ENCODE results near the gene CACNA1S. TPM values are rescaled to one million over a fixed set of nuclear protein-coding genes. Genes with fewer than 3 reads are reported as not detected.
A peak's percentile ranks its signal among the peaks of the same experiment; 100 is the strongest.

The CACNA1S gene
- total RNA-seq, 2 donors from 2014 or later = not detected

- ATAC-seq (ENCODE audit: insufficient number of reproducible peaks, low FRiP score, low read depth) (no peak), DNase-seq (ENCODE audit: low spot score) (no peak)
- H3K4me1 ChIP-seq (ENCODE audit: control insufficient read depth in 1 of 2, low read depth in 2 of 2) = no peaks in the 10 kb centered on the region
- no peaks in the 10 kb centered on the region for H3K9me3 ChIP-seq
- H3K27ac ChIP-seq = no peak overlapping the region
- H3K4me3 ChIP-seq = no peak overlapping the region
- H3K36me3 ChIP-seq = no peaks in the 10 kb centered on the region
- H3K27me3 ChIP-seq (replicated peaks; ENCODE audit: insufficient read depth) = no peaks in the 10 kb centered on the region
- TF ChIP-seq, protein P1, sequence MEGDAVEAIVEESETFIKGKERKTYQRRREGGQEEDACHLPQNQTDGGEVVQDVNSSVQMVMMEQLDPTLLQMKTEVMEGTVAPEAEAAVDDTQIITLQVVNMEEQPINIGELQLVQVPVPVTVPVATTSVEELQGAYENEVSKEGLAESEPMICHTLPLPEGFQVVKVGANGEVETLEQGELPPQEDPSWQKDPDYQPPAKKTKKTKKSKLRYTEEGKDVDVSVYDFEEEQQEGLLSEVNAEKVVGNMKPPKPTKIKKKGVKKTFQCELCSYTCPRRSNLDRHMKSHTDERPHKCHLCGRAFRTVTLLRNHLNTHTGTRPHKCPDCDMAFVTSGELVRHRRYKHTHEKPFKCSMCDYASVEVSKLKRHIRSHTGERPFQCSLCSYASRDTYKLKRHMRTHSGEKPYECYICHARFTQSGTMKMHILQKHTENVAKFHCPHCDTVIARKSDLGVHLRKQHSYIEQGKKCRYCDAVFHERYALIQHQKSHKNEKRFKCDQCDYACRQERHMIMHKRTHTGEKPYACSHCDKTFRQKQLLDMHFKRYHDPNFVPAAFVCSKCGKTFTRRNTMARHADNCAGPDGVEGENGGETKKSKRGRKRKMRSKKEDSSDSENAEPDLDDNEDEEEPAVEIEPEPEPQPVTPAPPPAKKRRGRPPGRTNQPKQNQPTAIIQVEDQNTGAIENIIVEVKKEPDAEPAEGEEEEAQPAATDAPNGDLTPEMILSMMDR (IDR thresholded peaks at IDR 0.05) = no peak
Measured at GRCh38 chr1:201036188-201036842, 75.9 kb downstream of the CACNA1S start.

GRCh38 chr1:201034671-201035070 lies 77.6 kb downstream of the CACNA1S start:
- H3K9me3 ChIP-seq = no peaks in the 10 kb centered on the region
- no peak for ATAC-seq (ENCODE audit: insufficient number of reproducible peaks, low FRiP score, low read depth)
- H3K27ac ChIP-seq = no peak overlapping the region

GRCh38 chr1:201032408-201032807 lies 79.8 kb downstream of the CACNA1S start:
- Histone ChIP-seq H3K36me3 (no peaks in the 10 kb centered on the region), H3K27ac (no peak overlapping the region), H3K27me3 (replicated peaks; ENCODE audit: insufficient read depth) (no peaks in the 10 kb centered on the region), H3K4me3 (no peak overlapping the region), H3K9me3 (no peaks in the 10 kb centered on the region), H3K4me1 (ENCODE audit: control insufficient read depth in 1 of 2, low read depth in 2 of 2) (no peaks in the 10 kb centered on the region)
- TF ChIP-seq, protein P1 (IDR thresholded peaks at IDR 0.05) = no peak
- DNase-seq (ENCODE audit: low spot score) (no peak), ATAC-seq (ENCODE audit: insufficient number of reproducible peaks, low FRiP score, low read depth) (no peak)

More at GRCh38 chr1:201034671-201035070, 77.6 kb downstream of the CACNA1S start:
- TF ChIP-seq, protein P1 (IDR thresholded peaks at IDR 0.05) = no peak
- Histone ChIP-seq H3K4me3 (no peak overlapping the region), H3K36me3 (no peaks in the 10 kb centered on the region), H3K27me3 (replicated peaks; ENCODE audit: insufficient read depth) (no peaks in the 10 kb centered on the region), H3K4me1 (ENCODE audit: control insufficient read depth in 1 of 2, low read depth in 2 of 2) (no peaks in the 10 kb centered on the region)
- DNase-seq (ENCODE audit: low spot score) = no peak

DNA sequence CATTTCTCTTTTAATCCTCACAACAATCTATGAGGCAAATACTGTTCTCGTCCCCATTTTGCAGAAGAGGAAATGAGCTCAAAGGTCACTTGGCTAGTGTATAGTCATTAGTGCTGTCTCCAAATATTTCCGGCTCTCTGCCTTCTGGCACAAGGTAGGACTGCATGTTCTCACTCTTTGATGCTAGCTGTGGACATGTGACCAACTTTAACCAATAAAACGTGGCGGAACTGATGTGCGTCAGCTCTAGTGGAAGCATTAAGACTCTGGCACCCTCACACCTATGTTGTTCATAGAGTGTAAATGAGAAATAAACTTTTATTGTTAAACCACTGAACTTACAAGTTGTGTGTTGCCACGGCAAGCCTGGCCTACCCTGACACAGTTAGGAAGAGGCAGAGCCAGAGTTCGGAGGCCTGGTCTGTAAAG lies 83.8 kb downstream of the CACNA1S start:
- H3K9me3 ChIP-seq = no peaks in the 10 kb centered on the region
- H3K27me3 ChIP-seq (replicated peaks; ENCODE audit: insufficient read depth) = no peaks in the 10 kb centered on the region
- TF ChIP-seq, protein P1 (IDR thresholded peaks at IDR 0.05) = no peak
- H3K27ac ChIP-seq = peak overlapping the region in 1 of 2 donors; percentile 41
- no peaks in the 10 kb centered on the region for H3K36me3 ChIP-seq
- no peak for DNase-seq (ENCODE audit: low spot score)
- peaks cover 11 to 19% of the 10 kb centered on the region in 2 donors for H3K4me1 ChIP-seq (ENCODE audit: control insufficient read depth in 1 of 2, low read depth in 2 of 2)
- ATAC-seq (ENCODE audit: insufficient number of reproducible peaks, low FRiP score, low read depth) = peak; percentile 7
- no peak overlapping the region for H3K4me3 ChIP-seq

GRCh38 chr1:201026836-201027235 lies 85.4 kb downstream of the CACNA1S start:
- Histone ChIP-seq H3K9me3 (no peaks in the 10 kb centered on the region), H3K36me3 (no peaks in the 10 kb centered on the region), H3K27ac (peak overlapping the region in 1 of 2 donors; percentile 21), H3K27me3 (replicated peaks; ENCODE audit: insufficient read depth) (no peaks in the 10 kb centered on the region), H3K4me1 (ENCODE audit: control insufficient read depth in 1 of 2, low read depth in 2 of 2) (peaks cover 14 to 30% of the 10 kb centered on the region in 2 donors), H3K4me3 (no peak overlapping the region)
- DNase-seq (ENCODE audit: low spot score) (no peak), ATAC-seq (ENCODE audit: insufficient number of reproducible peaks, low FRiP score, low read depth) (no peak)
- TF ChIP-seq, protein P1 (IDR thresholded peaks at IDR 0.05) = no peak

Measured in thoracic aorta (tissue), 2 donors.